COR-L47 (cell line): Measurements from ENCODE around the gene GMDS.

Experiments
- DNase-seq: peaks from one replicate; lab custom pipeline; 2025; lab: John Stamatoyannopoulos, UW

GMDS gene

GRCh38 chr6:1601158-1602048, 644.0 kb downstream of the GMDS start:
- no peak for DNase-seq

- peak; percentile 49 for DNase-seq
These were observed 644.6 kb downstream of the GMDS start for GRCh38 chr6:1600764-1601157.

- DNase-seq = no peak
These were observed 645.2 kb downstream of the GMDS start for GRCh38 chr6:1600063-1600763.

- no peak for DNase-seq
These were observed 645.9 kb downstream of the GMDS start for GRCh38 chr6:1599469-1599868.

GRCh38 chr6:1598886-1599285, 646.5 kb downstream of the GMDS start:
- DNase-seq = no peak

DNA sequence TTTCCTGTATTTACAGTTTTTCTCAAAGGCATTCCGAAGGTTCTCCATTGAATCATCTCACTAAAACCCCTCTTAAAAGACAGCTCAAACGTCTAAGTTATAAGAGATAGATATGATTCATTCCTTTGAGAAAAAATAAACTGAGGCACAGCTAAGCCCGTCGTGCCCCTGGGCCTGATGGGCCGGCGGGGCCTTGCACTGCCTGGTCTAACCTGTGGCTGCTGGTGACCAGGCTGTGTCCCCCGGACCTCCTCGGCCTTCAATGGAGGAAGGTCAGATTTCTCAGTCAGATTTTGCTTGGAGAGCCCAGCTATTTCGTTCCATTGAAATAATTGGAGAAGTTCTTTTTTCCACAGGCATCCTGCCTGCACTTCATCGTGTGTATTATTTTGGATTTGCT, 647.0 kb downstream of the GMDS start:
- DNase-seq = no peak

- DNase-seq = no peak
These were observed 647.5 kb downstream of the GMDS start for GRCh38 chr6:1597924-1598323.

GRCh38 chr6:1597121-1597744, 648.2 kb downstream of the GMDS start:
- DNase-seq = no peak

- DNase-seq = peak; percentile 43
These were observed 649.1 kb downstream of the GMDS start for GRCh38 chr6:1596088-1596852.

GRCh38 chr6:1595271-1596087, 649.9 kb downstream of the GMDS start:
- no peak for DNase-seq

GRCh38 chr6:1594445-1595200, 650.8 kb downstream of the GMDS start:
- no peak for DNase-seq

GRCh38 chr6:1593958-1594314, 651.5 kb downstream of the GMDS start:
- no peak for DNase-seq

GRCh38 chr6:1593286-1593957, 652.0 kb downstream of the GMDS start:
- no peak for DNase-seq

- DNase-seq = no peak
These were observed 652.6 kb downstream of the GMDS start for GRCh38 chr6:1592852-1593251.

GRCh38 chr6:1591926-1592325, 653.5 kb downstream of the GMDS start:
- no peak for DNase-seq

- no peak for DNase-seq
These were observed 654.2 kb downstream of the GMDS start for GRCh38 chr6:1591243-1591642.

GRCh38 chr6:1590580-1590979, 654.8 kb downstream of the GMDS start:
- DNase-seq = no peak

GRCh38 chr6:1589208-1589607, 656.2 kb downstream of the GMDS start:
- DNase-seq = no peak

GRCh38 chr6:1587977-1588376, 657.4 kb downstream of the GMDS start:
- no peak for DNase-seq

DNA sequence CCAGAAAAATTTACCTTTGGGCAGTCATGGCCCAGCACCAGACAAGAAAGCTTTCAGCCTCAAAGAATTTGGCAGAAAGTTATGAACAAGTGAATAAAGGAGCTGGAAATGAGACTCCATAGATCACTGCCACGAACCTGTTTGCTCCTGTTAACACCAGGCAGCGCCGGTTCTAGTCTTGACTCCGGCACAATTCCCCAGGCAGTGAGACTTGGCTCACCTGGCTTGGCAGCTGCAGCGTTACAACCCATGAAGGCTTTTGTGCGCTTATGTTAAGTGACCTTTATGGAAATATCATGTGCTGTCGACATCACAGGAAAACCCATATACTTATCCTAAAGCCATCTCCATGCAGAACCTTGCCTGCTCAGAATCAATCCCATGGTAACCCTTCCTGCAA, 657.9 kb downstream of the GMDS start:
- DNase-seq = no peak
